Neural cell (in vitro differentiated cells): ENCODE results near the gene UBE2QL1. TPM values are rescaled to one million over a fixed set of nuclear protein-coding genes. Genes with fewer than 3 reads are reported as not detected.

Source experiments
- H2AFZ ChIP-seq: fragments of 200-600, 300-800 bp; sonication (generic), shearing (Covaris generic); 2 replicates; pipeline ENCODE4 v1.6.0; 2014; ENCODE audit warnings: low read depth, mild to moderate bottlenecking, antibody characterized with exemption, low read length, moderate library complexity
- H3F3A ChIP-seq: fragments of 200-600 bp; shearing (Covaris generic); 2 replicates; pipeline ENCODE4 v1.6.1; 2016; ENCODE audit warnings: mild to moderate bottlenecking, moderate library complexity, mixed read lengths, antibody characterized with exemption, low read length; ENCODE audit not compliant: insufficient read depth, poor library complexity, severe bottlenecking
- H3K27ac ChIP-seq: fragments of 200-600, 300-800 bp; sonication (generic), shearing (Covaris generic); 2 replicates; pipeline ENCODE4 v1.5.1; 2014; ENCODE audit warnings: mild to moderate bottlenecking, low read length, moderate library complexity
- H3K27me3 ChIP-seq: fragments of 300-800, 200-600 bp; sonication (generic), shearing (Covaris generic); 2 replicates; pipeline ENCODE4 v1.6.0; 2014; ENCODE audit warnings: mild to moderate bottlenecking, low read depth, low read length, moderate library complexity; ENCODE audit not compliant: insufficient read depth
- H3K36me3 ChIP-seq: fragments of 300-800, 200-600 bp; sonication (generic), shearing (Covaris generic); 2 replicates; pipeline ENCODE4 v1.5.1; 2014; ENCODE audit warnings: mild to moderate bottlenecking, antibody characterized with exemption, low read length, moderate library complexity; ENCODE audit not compliant: insufficient read depth
- H3K4me2 ChIP-seq: fragments of 300-800, 200-600 bp; sonication (generic), shearing (Covaris generic); 2 replicates; pipeline ENCODE4 v1.6.0; 2014; ENCODE audit warnings: mild to moderate bottlenecking, low read length
- H3K4me3 ChIP-seq: fragments of 300-800, 200-600 bp; sonication (generic), shearing (Covaris generic); 2 replicates; pipeline ENCODE4 v1.5.1; 2014; ENCODE audit warnings: mild to moderate bottlenecking, low read length, moderate library complexity
- H3K79me2 ChIP-seq: fragments of 200-600 bp; shearing (Covaris generic); replicated peaks from 2 replicates; pipeline ENCODE4 v1.6.0; 2014; ENCODE audit warnings: mild to moderate bottlenecking, low read length, moderate library complexity; ENCODE audit not compliant: insufficient read depth
- H3K9ac ChIP-seq: fragments of 300-800, 200-600 bp; sonication (generic), shearing (Covaris generic); 2 replicates; pipeline ENCODE4 v1.6.1; 2016; ENCODE audit warnings: mild to moderate bottlenecking, low read length, mixed read lengths
- H3K9me2 ChIP-seq: fragments of 200-600 bp; shearing (Covaris generic); 2 replicates; pipeline ENCODE4 v1.6.1; 2016; ENCODE audit warnings: mild to moderate bottlenecking, low read length, mixed read lengths; ENCODE audit not compliant: insufficient read depth
- H3K9me3 ChIP-seq: fragments of 200-600, 300-800 bp; sonication (generic), shearing (Covaris generic); 2 replicates; pipeline ENCODE4 v1.6.1; 2016; ENCODE audit warnings: mild to moderate bottlenecking, mixed run types, low read length, moderate library complexity, mixed read lengths
- H4K20me1 ChIP-seq: fragments of 200-600 bp; shearing (Covaris generic); 2 replicates; pipeline ENCODE4 v1.6.1; 2016; ENCODE audit warnings: mild to moderate bottlenecking, mixed run types; ENCODE audit not compliant: insufficient read depth
- EP300 ChIP-seq: fragments of 450-650 bp; conservative IDR thresholded peaks from 2 replicates; pipeline ENCODE4 v1.6.1; 2014; ENCODE audit warnings: antibody characterized with exemption, mild to moderate bottlenecking, moderate library complexity; ENCODE audit not compliant: poor library complexity, severe bottlenecking
- EZH2 ChIP-seq: fragments of 200-600, 300-800 bp; shearing (Covaris generic), sonication (generic); IDR thresholded peaks from 2 replicates; pipeline ENCODE4 v1.6.1; 2014; ENCODE audit warnings: antibody characterized with exemption, low read length, borderline replicate concordance, mild to moderate bottlenecking; ENCODE audit not compliant: insufficient read depth, poor library complexity, severe bottlenecking
- MXI1 ChIP-seq: fragments of 450-650 bp; conservative IDR thresholded peaks from 2 replicates; pipeline ENCODE4 v1.6.1; 2014; ENCODE audit warnings: antibody characterized with exemption, mild to moderate bottlenecking; ENCODE audit not compliant: poor library complexity, severe bottlenecking
- POLR2AphosphoS5 ChIP-seq: IDR thresholded peaks from 2 replicates; pipeline ENCODE4 v1.6.1; 2012
- RAD21 ChIP-seq: fragments of 450-650 bp; conservative IDR thresholded peaks from 2 replicates; pipeline ENCODE4 v1.6.1; 2014; ENCODE audit warnings: antibody characterized with exemption, mild to moderate bottlenecking, moderate library complexity
- REST ChIP-seq: IDR thresholded peaks from 2 replicates; pipeline ENCODE4 v1.6.1; 2012; ENCODE audit warnings: borderline replicate concordance
- SMC3 ChIP-seq: fragments of 450-650 bp; conservative IDR thresholded peaks from 2 replicates; pipeline ENCODE4 v1.6.1; 2014; ENCODE audit warnings: antibody characterized with exemption, mild to moderate bottlenecking, moderate library complexity; ENCODE audit not compliant: poor library complexity
- TAF1 ChIP-seq: IDR thresholded peaks from 2 replicates; pipeline ENCODE4 v1.6.1; 2012; ENCODE audit warnings: low read depth
- polyA plus RNA-seq: library from polyadenylated mRNA; depleted of rRNA; stranded (reverse); fragments of >200 nt; gene quantifications from 2 replicates; pipeline ENCODE4 v1.2.3, GENCODE V29; 2014
- TF ChIP-seq, protein P1 (sequence below): fragments of 450-650 bp; IDR thresholded peaks from 2 replicates; pipeline ENCODE4 v1.5.1; 2014; ENCODE audit warnings: antibody characterized with exemption, mild to moderate bottlenecking, moderate library complexity; ENCODE audit not compliant: poor library complexity, severe bottlenecking

The UBE2QL1 gene
- polyA plus RNA-seq, 1 donor from 2014 or later: 13.8 TPM

- Histone ChIP-seq H3K27me3 (no peaks in the 10 kb centered on the region), H3K27ac (no peak overlapping the region), H3K9me2 (no peaks in the 10 kb centered on the region), H3K9ac (no peak overlapping the region), H3K4me2 (no peak overlapping the region), H3K79me2 (no peaks in the 10 kb centered on the region), H2AFZ (no peak overlapping the region), H3F3A (no peaks in the 10 kb centered on the region), H3K9me3 (no peaks in the 10 kb centered on the region), H3K4me3 (no peak overlapping the region), H4K20me1 (no peaks in the 10 kb centered on the region), H3K36me3 (peaks cover 3% of the 10 kb centered on the region)
- TF ChIP-seq EZH2: no peak
- TF ChIP-seq, protein P1, sequence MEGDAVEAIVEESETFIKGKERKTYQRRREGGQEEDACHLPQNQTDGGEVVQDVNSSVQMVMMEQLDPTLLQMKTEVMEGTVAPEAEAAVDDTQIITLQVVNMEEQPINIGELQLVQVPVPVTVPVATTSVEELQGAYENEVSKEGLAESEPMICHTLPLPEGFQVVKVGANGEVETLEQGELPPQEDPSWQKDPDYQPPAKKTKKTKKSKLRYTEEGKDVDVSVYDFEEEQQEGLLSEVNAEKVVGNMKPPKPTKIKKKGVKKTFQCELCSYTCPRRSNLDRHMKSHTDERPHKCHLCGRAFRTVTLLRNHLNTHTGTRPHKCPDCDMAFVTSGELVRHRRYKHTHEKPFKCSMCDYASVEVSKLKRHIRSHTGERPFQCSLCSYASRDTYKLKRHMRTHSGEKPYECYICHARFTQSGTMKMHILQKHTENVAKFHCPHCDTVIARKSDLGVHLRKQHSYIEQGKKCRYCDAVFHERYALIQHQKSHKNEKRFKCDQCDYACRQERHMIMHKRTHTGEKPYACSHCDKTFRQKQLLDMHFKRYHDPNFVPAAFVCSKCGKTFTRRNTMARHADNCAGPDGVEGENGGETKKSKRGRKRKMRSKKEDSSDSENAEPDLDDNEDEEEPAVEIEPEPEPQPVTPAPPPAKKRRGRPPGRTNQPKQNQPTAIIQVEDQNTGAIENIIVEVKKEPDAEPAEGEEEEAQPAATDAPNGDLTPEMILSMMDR: no peak
Measured at GRCh38 chr5:6468870-6469269, 20.2 kb downstream of the UBE2QL1 start.

GRCh38 chr5:6469836-6470235 is 21.2 kb downstream of the UBE2QL1 start:
- Histone ChIP-seq H3K9me3 (no peaks in the 10 kb centered on the region), H2AFZ (no peak overlapping the region), H3F3A (no peaks in the 10 kb centered on the region), H3K36me3 (peaks cover 3% of the 10 kb centered on the region), H3K9ac (no peak overlapping the region), H3K27me3 (no peaks in the 10 kb centered on the region), H3K4me3 (no peak overlapping the region), H3K27ac (no peak overlapping the region), H3K9me2 (no peaks in the 10 kb centered on the region), H3K4me2 (no peak overlapping the region), H3K79me2 (no peaks in the 10 kb centered on the region), H4K20me1 (no peaks in the 10 kb centered on the region)
- no peak for TF ChIP-seq EZH2
- no peak for TF ChIP-seq REST
- no peak for TF ChIP-seq MXI1
- no peak for TF ChIP-seq EP300
- no peak for TF ChIP-seq SMC3
- no peak for TF ChIP-seq TAF1
- TF ChIP-seq, protein P1: no peak
- no peak for TF ChIP-seq RAD21
- TF ChIP-seq POLR2AphosphoS5: no peak
